Right atrium auricular region (tissue), 2 donors: ENCODE data around the gene REEP3. TPM values are rescaled to one million over a fixed set of nuclear protein-coding genes. Genes with fewer than 3 reads are reported as not detected.

Source experiments
- DNase-seq: peaks from one replicate; pipeline ENCODE4 v3.0.0-alpha.2; 2019; ENCODE audit warnings: low spot score
- H3K27ac ChIP-seq, 2 donors: fragments of 200-600 bp; sonication (generic); 1 replicate in 1 of 2; 2 replicates in 1 of 2; pipeline ENCODE4 v1.5.1; 2016 to 2019
- H3K27me3 ChIP-seq, 2 donors: fragments of 200-600 bp; sonication (generic); one replicate each; pipeline versions ENCODE4 v1.5.1 to v1.6.0; 2017 to 2019
- H3K36me3 ChIP-seq: fragments of 200-600 bp; sonication (generic); one replicate; pipeline ENCODE4 v1.5.1; 2016
- H3K4me1 ChIP-seq, 2 donors: fragments of 200-600 bp; sonication (generic); one replicate each; pipeline versions ENCODE4 v1.5.1 to v1.6.0; 2017 to 2019
- H3K4me3 ChIP-seq, 2 donors: fragments of 200-600 bp; sonication (generic); 1 replicate in 1 of 2; 2 replicates in 1 of 2; pipeline ENCODE4 v1.5.1; 2017 to 2019; ENCODE audit warnings: mild to moderate bottlenecking in 1 of 2, moderate library complexity in 1 of 2
- H3K9me3 ChIP-seq, 2 donors: fragments of 200-600 bp; sonication (generic); one replicate each; pipeline ENCODE4 v1.5.1; 2019
- CTCF ChIP-seq, 2 donors: fragments of 200-600 bp; sonication (generic); IDR thresholded peaks; one replicate each; pipeline ENCODE4 v1.5.1; 2019; ENCODE audit warnings: antibody characterized with exemption in 2 of 2
- total RNA-seq, 2 donors: library from RNA; depleted of rRNA; stranded (reverse); fragments of >200 nt; gene quantifications; one replicate each; pipeline ENCODE4 v1.1.0, GENCODE V29; 2016

Gene REEP3
- total RNA-seq, 2 donors from 2014 or later: 41.4 to 42.7 TPM

- Histone ChIP-seq H3K4me3 (no peak overlapping the region), H3K27ac (peak overlapping the region; percentile 67 to 75), H3K27me3 (no peaks in the 10 kb centered on the region), H3K36me3 (no peaks in the 10 kb centered on the region), H3K4me1 (peaks cover 0 to 35% of the 10 kb centered on the region in 2 donors), H3K9me3 (no peaks in the 10 kb centered on the region)
- no peak for TF ChIP-seq CTCF (IDR thresholded peaks at IDR 0.05)
- no peak for DNase-seq
These were observed 6.0 kb upstream of the REEP3 start for GRCh38 chr10:63515002-63515763.

- peaks cover 0 to 39% of the 10 kb centered on the region in 2 donors for H3K4me1 ChIP-seq
- no peak for DNase-seq
- H3K27ac ChIP-seq: peak overlapping the region; percentile 5 to 67
- no peak overlapping the region for H3K4me3 ChIP-seq
- H3K9me3 ChIP-seq: no peaks in the 10 kb centered on the region
- H3K27me3 ChIP-seq: no peaks in the 10 kb centered on the region
- no peaks in the 10 kb centered on the region for H3K36me3 ChIP-seq
- no peak for TF ChIP-seq CTCF (IDR thresholded peaks at IDR 0.05)
These were observed 5.0 kb upstream of the REEP3 start for GRCh38 chr10:63516207-63516606.

GRCh38 chr10:63518690-63519288, 2.4 kb upstream of the REEP3 start:
- Histone ChIP-seq H3K9me3 (no peaks in the 10 kb centered on the region), H3K4me3 (no peak overlapping the region)

GRCh38 chr10:63521416-63522276, 445 bp downstream of the REEP3 start:
- Histone ChIP-seq H3K36me3 (no peaks in the 10 kb centered on the region), H3K27me3 (no peaks in the 10 kb centered on the region), H3K27ac (peak overlapping the region; percentile 96 to 99), H3K4me1 (peaks cover 0 to 47% of the 10 kb centered on the region in 2 donors), H3K4me3 (peak overlapping the region; percentile 73 to 78), H3K9me3 (no peaks in the 10 kb centered on the region)
- no peak for TF ChIP-seq CTCF (IDR thresholded peaks at IDR 0.05)
- no peak for DNase-seq

More at GRCh38 chr10:63518690-63519288, 2.4 kb upstream of the REEP3 start:
- Histone ChIP-seq H3K4me1 (peaks cover 0 to 54% of the 10 kb centered on the region in 2 donors), H3K27me3 (no peaks in the 10 kb centered on the region), H3K36me3 (no peaks in the 10 kb centered on the region), H3K27ac (no peak overlapping the region)
- TF ChIP-seq CTCF (IDR thresholded peaks at IDR 0.05): no peak
- no peak for DNase-seq

- Histone ChIP-seq H3K9me3 (no peaks in the 10 kb centered on the region), H3K36me3 (no peaks in the 10 kb centered on the region), H3K4me3 (peak overlapping the region; percentile 73 to 78), H3K27me3 (no peaks in the 10 kb centered on the region), H3K27ac (peak overlapping the region; percentile 96 to 99), H3K4me1 (peaks cover 0 to 41% of the 10 kb centered on the region in 2 donors)
- no peak for DNase-seq
- TF ChIP-seq CTCF (IDR thresholded peaks at IDR 0.05): no peak
These were observed 1.1 kb downstream of the REEP3 start for GRCh38 chr10:63522277-63522687.
